ENCODE measurements around the gene LRMDA.

LRMDA gene

GRCh38 chr10:75916906-75917305, 485.5 kb downstream of the LRMDA start:
- no peak for DNase-seq (ENCODE audit: low read depth in 2 of 2)

GRCh38 chr10:75919913-75920312, 488.5 kb downstream of the LRMDA start:
- no peak for DNase-seq (ENCODE audit: low read depth in 2 of 2)

- no peak for DNase-seq (ENCODE audit: low read depth in 2 of 2)
These were observed 491.0 kb downstream of the LRMDA start for GRCh38 chr10:75922435-75922834.

GRCh38 chr10:75924309-75924902, 493.0 kb downstream of the LRMDA start:
- no peak for DNase-seq (ENCODE audit: low read depth in 2 of 2)

- no peak for DNase-seq (ENCODE audit: low read depth in 2 of 2)
These were observed 494.6 kb downstream of the LRMDA start for GRCh38 chr10:75925999-75926398.

- DNase-seq (ENCODE audit: low read depth in 2 of 2): no peak
These were observed 495.3 kb downstream of the LRMDA start for GRCh38 chr10:75926763-75927162.

GRCh38 chr10:75928231-75928630, 496.8 kb downstream of the LRMDA start:
- no peak for DNase-seq (ENCODE audit: low read depth in 2 of 2)

- DNase-seq (ENCODE audit: low read depth in 2 of 2): no peak
These were observed 498.3 kb downstream of the LRMDA start for GRCh38 chr10:75929630-75930161.

- DNase-seq (ENCODE audit: low read depth in 2 of 2): no peak
These were observed 501.5 kb downstream of the LRMDA start for GRCh38 chr10:75932921-75933320.

GRCh38 chr10:75935240-75935639, 503.8 kb downstream of the LRMDA start:
- no peak for DNase-seq (ENCODE audit: low read depth in 2 of 2)

GRCh38 chr10:75935650-75936400, 504.4 kb downstream of the LRMDA start:
- no peak for DNase-seq (ENCODE audit: low read depth in 2 of 2)

- DNase-seq (ENCODE audit: low read depth in 2 of 2): no peak
These were observed 505.4 kb downstream of the LRMDA start for GRCh38 chr10:75936841-75937240.

GRCh38 chr10:75937823-75938222, 506.4 kb downstream of the LRMDA start:
- no peak for DNase-seq (ENCODE audit: low read depth in 2 of 2)

- no peak for DNase-seq (ENCODE audit: low read depth in 2 of 2)
These were observed 507.1 kb downstream of the LRMDA start for GRCh38 chr10:75938380-75939122.

- DNase-seq (ENCODE audit: low read depth in 2 of 2): no peak
These were observed 508.1 kb downstream of the LRMDA start for GRCh38 chr10:75939541-75939940.

GRCh38 chr10:75940742-75941141, 509.3 kb downstream of the LRMDA start:
- no peak for DNase-seq (ENCODE audit: low read depth in 2 of 2)

GRCh38 chr10:75941223-75941801, 509.9 kb downstream of the LRMDA start:
- DNase-seq (ENCODE audit: low read depth in 2 of 2): no peak

- no peak for DNase-seq (ENCODE audit: low read depth in 2 of 2)
These were observed 512.6 kb downstream of the LRMDA start for GRCh38 chr10:75944061-75944460.

GRCh38 chr10:75948583-75948982, 517.2 kb downstream of the LRMDA start:
- no peak for DNase-seq (ENCODE audit: low read depth in 2 of 2)

GRCh38 chr10:75950307-75950706, 518.9 kb downstream of the LRMDA start:
- DNase-seq (ENCODE audit: low read depth in 2 of 2): no peak

GRCh38 chr10:75950997-75951589, 519.7 kb downstream of the LRMDA start:
- no peak for DNase-seq (ENCODE audit: low read depth in 2 of 2)

GRCh38 chr10:75951627-75952026, 520.2 kb downstream of the LRMDA start:
- no peak for DNase-seq (ENCODE audit: low read depth in 2 of 2)

Data from stimulated activated CD4-positive, alpha-beta T cell treated with anti-CD3 and anti-CD28 coated beads, Interleukin-12 subunit alpha, Interleukin-12 subunit beta, amount 100 ng/mL, for 24 hours (primary cell).